ENCODE data around the gene CHST3. TPM values are rescaled to one million over a fixed set of nuclear protein-coding genes. Genes with fewer than 3 reads are reported as not detected.

The CHST3 gene
- polyA plus RNA-seq, 1 experiment: 20.9 TPM

DNA sequence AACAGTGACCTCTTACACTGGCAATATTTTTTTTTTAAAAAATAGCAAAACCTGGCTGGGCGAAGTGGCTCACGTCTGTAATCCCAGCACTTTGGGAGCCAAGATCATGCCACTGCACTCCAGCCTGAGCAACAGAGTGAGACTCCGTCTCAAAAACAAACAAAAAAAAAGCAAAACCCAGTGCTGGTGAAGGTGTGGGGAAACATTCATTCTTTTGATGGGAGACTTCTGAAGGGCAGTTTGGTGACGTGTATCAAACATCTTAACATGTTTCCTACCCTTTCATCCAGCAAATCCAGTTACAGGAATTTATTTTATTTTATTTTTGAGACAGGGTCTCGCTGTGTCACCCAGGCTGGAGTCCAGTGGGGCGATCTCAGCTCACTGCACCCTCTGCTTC, 58.0 kb downstream of the CHST3 start:
- CTCF ChIA-PET: interaction anchor here (0.6 kb wide), 2 partner anchors 24 to 33 kb away, joined by 3 read pairs; no protein-coding TSS in a partner anchor
- DNase-seq (ENCODE audit: low read depth): no peak

DNA sequence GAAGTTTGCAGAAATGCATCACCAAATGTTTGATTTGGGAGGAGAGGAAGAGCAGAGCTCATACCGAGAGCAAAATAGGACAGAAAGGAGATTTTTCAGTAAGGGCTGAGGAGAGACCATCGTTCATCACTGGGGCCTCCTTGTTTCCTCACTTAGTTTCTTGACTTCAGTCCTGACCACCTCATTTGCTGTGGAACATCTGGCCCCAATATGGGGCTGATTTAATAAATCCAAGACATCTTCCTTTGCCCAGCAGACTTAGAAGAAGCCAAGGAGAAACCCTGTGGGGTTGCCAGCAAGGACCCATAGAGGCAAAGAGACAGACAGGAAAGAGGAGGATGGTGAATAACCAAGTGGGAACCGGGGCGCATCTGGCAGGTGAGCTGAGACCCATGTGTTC, 60.4 kb downstream of the CHST3 start:
- no peaks in the 10 kb centered on the region for H3K36me3 ChIP-seq (ENCODE audit: control insufficient read depth, insufficient read depth, low read length)
- no peak for DNase-seq (ENCODE audit: low read depth)
- H3K27me3 ChIP-seq (ENCODE audit: control insufficient read depth, insufficient read depth, low read length): 0 out of 2 replicates have a peak, but pooled peaks cover 2% of the 10 kb centered on the region
- CTCF ChIA-PET: interaction anchor here (1.1 kb wide), 1 partner anchor 68 kb away, joined by 4 read pairs; no protein-coding TSS in a partner anchor
- no peak overlapping the region for H3K4me3 ChIP-seq (ENCODE audit: low read depth, low read length)
- POLR2A ChIA-PET: no interaction called here
- TF ChIP-seq, protein P1, sequence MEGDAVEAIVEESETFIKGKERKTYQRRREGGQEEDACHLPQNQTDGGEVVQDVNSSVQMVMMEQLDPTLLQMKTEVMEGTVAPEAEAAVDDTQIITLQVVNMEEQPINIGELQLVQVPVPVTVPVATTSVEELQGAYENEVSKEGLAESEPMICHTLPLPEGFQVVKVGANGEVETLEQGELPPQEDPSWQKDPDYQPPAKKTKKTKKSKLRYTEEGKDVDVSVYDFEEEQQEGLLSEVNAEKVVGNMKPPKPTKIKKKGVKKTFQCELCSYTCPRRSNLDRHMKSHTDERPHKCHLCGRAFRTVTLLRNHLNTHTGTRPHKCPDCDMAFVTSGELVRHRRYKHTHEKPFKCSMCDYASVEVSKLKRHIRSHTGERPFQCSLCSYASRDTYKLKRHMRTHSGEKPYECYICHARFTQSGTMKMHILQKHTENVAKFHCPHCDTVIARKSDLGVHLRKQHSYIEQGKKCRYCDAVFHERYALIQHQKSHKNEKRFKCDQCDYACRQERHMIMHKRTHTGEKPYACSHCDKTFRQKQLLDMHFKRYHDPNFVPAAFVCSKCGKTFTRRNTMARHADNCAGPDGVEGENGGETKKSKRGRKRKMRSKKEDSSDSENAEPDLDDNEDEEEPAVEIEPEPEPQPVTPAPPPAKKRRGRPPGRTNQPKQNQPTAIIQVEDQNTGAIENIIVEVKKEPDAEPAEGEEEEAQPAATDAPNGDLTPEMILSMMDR (IDR thresholded peaks at IDR 0.05; ENCODE audit: insufficient read depth, low read depth, low read length): no peak

More for the DNA sequence above, 58.0 kb downstream of the CHST3 start:
- no peaks in the 10 kb centered on the region for H3K36me3 ChIP-seq (ENCODE audit: control insufficient read depth, insufficient read depth, low read length)
- TF ChIP-seq, protein P1 (IDR thresholded peaks at IDR 0.05; ENCODE audit: insufficient read depth, low read depth, low read length): no peak
- no peak overlapping the region for H3K4me3 ChIP-seq (ENCODE audit: low read depth, low read length)
- H3K27me3 ChIP-seq (ENCODE audit: control insufficient read depth, insufficient read depth, low read length): 0 out of 2 replicates have a peak, but pooled peaks cover 2% of the 10 kb centered on the region
- POLR2A ChIA-PET: no interaction called here

DNA sequence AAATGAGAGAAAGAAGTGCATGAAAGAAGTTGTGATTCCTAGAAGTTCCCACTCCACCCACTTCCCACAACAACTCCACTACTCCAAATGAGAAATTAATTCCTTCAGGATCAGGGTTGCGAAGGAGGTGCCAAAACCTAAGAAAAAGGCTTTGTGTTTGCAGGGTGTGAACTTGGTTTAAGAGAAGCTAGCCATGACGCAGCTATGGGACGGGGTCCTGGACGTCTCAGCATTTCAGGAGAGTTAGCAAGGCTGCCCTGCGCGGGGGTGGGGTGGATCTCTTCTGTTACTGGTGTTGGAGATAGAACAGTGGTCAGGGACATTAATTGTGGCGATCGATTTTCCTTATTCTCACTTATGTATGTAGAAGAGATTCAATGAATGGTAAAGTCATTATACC, 61.2 kb downstream of the CHST3 start:
- ChIA-PET POLR2A (no interaction called here), CTCF (interaction anchor here (0.6 to 1.1 kb wide), 2 partner anchors 16 to 69 kb away, joined by 3 to 4 read pairs; no protein-coding TSS in a partner anchor)

DNA sequence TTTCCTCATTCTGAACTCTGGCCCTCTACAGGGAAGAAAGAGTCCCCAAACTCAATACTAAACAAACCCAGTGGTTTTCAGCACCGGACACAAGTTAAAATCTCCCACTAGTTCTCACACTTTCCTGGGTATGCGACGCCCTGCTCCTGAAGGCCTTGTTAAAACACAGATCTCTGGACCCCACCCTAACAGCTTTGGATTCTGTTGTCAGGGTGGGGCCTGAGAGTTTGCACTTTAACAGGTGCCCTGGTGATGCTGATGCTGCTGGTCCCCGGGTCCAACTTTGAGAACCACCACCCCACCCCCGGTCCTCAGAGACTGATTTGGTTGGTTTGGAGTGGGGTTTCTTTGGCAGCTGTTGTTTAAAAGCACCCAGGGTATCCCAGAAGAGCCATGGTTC, 61.6 kb downstream of the CHST3 start:
- TF ChIP-seq, protein P1 (IDR thresholded peaks at IDR 0.05; ENCODE audit: insufficient read depth, low read depth, low read length): no peak
- ChIA-PET POLR2A (no interaction called here), CTCF (interaction anchor here (0.5 to 1.1 kb wide), 2 partner anchors 70 to 1564 kb away, joined by 3 to 4 read pairs; no protein-coding TSS in a partner anchor)
- no peak for DNase-seq (ENCODE audit: low read depth)
- Histone ChIP-seq H3K36me3 (ENCODE audit: control insufficient read depth, insufficient read depth, low read length) (no peaks in the 10 kb centered on the region), H3K4me3 (ENCODE audit: low read depth, low read length) (no peak overlapping the region), H3K27me3 (ENCODE audit: control insufficient read depth, insufficient read depth, low read length) (peaks cover 4% of the 10 kb centered on the region)

More for the DNA sequence above, 61.2 kb downstream of the CHST3 start:
- Histone ChIP-seq H3K36me3 (ENCODE audit: control insufficient read depth, insufficient read depth, low read length) (no peaks in the 10 kb centered on the region), H3K4me3 (ENCODE audit: low read depth, low read length) (no peak overlapping the region), H3K27me3 (ENCODE audit: control insufficient read depth, insufficient read depth, low read length) (0 out of 2 replicates have a peak, but pooled peaks cover 2% of the 10 kb centered on the region)
- TF ChIP-seq, protein P1 (IDR thresholded peaks at IDR 0.05; ENCODE audit: insufficient read depth, low read depth, low read length): no peak
- no peak for DNase-seq (ENCODE audit: low read depth)

DNA sequence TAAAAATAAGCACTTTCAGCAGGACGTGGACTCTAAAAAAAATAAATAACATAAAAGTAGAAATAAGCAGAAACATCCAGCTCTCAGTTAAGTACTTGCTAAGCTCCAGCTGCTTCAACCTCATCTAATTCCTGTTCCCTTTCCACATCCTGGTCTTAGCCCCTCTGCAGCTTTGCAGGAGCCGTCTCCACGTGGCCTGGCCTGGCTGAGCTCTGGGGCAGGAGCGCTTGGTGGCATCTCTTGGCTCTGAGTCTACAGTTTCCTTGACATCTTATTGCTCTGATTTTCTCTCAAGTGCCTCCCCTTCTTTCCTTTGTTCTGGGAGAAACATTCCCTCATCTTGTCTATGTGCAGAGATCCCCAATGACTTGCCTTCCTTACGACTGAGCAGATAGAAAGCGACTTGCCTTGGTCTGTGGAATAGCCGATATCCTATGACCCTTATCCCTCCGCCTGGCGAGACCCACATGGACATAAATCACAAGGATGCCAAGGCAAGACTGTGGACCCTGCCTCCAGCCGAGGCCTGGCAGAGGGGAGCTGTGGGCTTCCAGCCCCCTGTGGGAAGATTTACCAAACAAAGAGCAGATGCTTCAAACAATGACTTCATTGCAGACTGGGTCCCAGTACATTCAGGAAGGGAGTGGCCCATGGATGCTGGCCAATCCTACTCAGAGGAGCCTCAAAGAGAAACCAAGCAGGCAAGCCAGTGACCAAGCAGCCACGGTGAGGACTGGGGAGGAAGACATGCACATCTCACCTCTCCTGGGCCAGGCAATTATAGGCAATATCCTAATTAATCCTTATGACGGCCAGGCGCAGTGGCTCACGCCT, 62.3 kb downstream of the CHST3 start:
- POLR2A ChIA-PET: no interaction called here
- Histone ChIP-seq H3K36me3 (ENCODE audit: control insufficient read depth, insufficient read depth, low read length) (no peaks in the 10 kb centered on the region), H3K4me3 (ENCODE audit: low read depth, low read length) (no peak overlapping the region), H3K27me3 (ENCODE audit: control insufficient read depth, insufficient read depth, low read length) (peaks cover 7% of the 10 kb centered on the region)
- CTCF ChIA-PET: interaction anchor here (0.5 kb wide), 1 partner anchor 1565 kb away, joined by 3 read pairs; no protein-coding TSS in a partner anchor
- TF ChIP-seq, protein P1 (IDR thresholded peaks at IDR 0.05; ENCODE audit: insufficient read depth, low read depth, low read length): no peak
- DNase-seq (ENCODE audit: low read depth): no peak
